ENCODE data around the gene BPIFB1. TPM values are rescaled to one million over a fixed set of nuclear protein-coding genes. Genes with fewer than 3 reads are reported as not detected.

Gene BPIFB1
- total and polyA plus RNA-seq, 10 of the 15 experiments (the other 5 are each of a cell fraction or from before 2014, with no cell fraction given), result 0.13 TPM; not detected in 9

- TF ChIP-seq TCF12 (IDR thresholded peaks at IDR 0.05; ENCODE audit: low read depth, low read length) (no peak), EP300 (IDR thresholded peaks at IDR 0.05; ENCODE audit: borderline replicate concordance in 1 of 2, control insufficient read depth in 1 of 2, low read depth in 2 of 2, low read length in 2 of 2) (no peak), STAT3 (IDR thresholded peaks at IDR 0.05; ENCODE audit: low read depth, low read length) (no peak), PBX3 (IDR thresholded peaks at IDR 0.05; ENCODE audit: insufficient replicate concordance, low read depth, low read length) (no peak), NFIC (IDR thresholded peaks at IDR 0.05; ENCODE audit: low read depth, low read length) (no peak), TARDBP (IDR thresholded peaks at IDR 0.05; ENCODE audit: borderline replicate concordance) (no peak), KAT2A (conservative IDR thresholded peaks at IDR 0.05; ENCODE audit: control insufficient read depth, low read depth, low read length) (no peak), LARP7 (IDR thresholded peaks at IDR 0.05) (no peak), SREBF1 (IDR thresholded peaks at IDR 0.05; ENCODE audit: low read length) (no peak), TBL1XR1 (IDR thresholded peaks at IDR 0.05; ENCODE audit: low read depth, low read length) (no peak)
These were observed 33.9 kb downstream of the BPIFB1 start (continued) for GRCh38 chr20:33316958-33317357.

- no peak for DNase-seq (ENCODE audit: low read depth, low spot score)
- no peaks in the 10 kb centered on the region for H3K9me3 ChIP-seq (replicated peaks; ENCODE audit: control insufficient read depth, insufficient read depth, low read length)
- H3K4me3 ChIP-seq, result no peak overlapping the region
- H3K36me3 ChIP-seq (ENCODE audit: control insufficient read depth in 2 of 2, insufficient read depth in 2 of 2, low read length in 1 of 2), result no peaks in the 10 kb centered on the region
- BruUV-seq (replicated peaks), result no TSS peak
- H3K27me3 ChIP-seq (replicated peaks in 1 of 2; ENCODE audit: control insufficient read depth in 2 of 2, insufficient read depth in 2 of 2, low read length in 1 of 2), result peaks cover 6 to 8% of the 10 kb centered on the region in 2 experiments; a peak in 3 of 4 replicates
- 44% methylated on average over 14 of the region's 14 CpGs for WGBS (ENCODE audit: insufficient coverage, insufficient replicate concordance, low lambda C conversion rate, missing lambda C conversion rate)
- SMC1A ChIA-PET (ENCODE audit: uncharacterized antibody, unreplicated experiment), result no interaction called here
- CTCF ChIA-PET, result interaction anchor here (1.9 kb wide), 1 partner anchor 17 kb away, joined by 5 read pairs; no protein-coding TSS in a partner anchor
- no peaks in the 10 kb centered on the region for H3K79me2 ChIP-seq (ENCODE audit: control insufficient read depth, insufficient read depth, low read length)
- H3K9ac ChIP-seq (ENCODE audit: control insufficient read depth, insufficient read depth, low read length), result no peak overlapping the region
- no peak overlapping the region for H3K4me2 ChIP-seq (ENCODE audit: control insufficient read depth, insufficient read depth)
- no peaks in the 10 kb centered on the region for H4K20me1 ChIP-seq (ENCODE audit: control insufficient read depth, insufficient read depth)
- H3K27ac ChIP-seq (ENCODE audit: control insufficient read depth, insufficient read depth), result no peak overlapping the region
- POLR2A ChIA-PET, result no interaction called here
- H3K4me1 ChIP-seq (ENCODE audit: control insufficient read depth, insufficient read depth, low read length), result no peaks in the 10 kb centered on the region
- intact Hi-C loops (cut with micrococcal nuclease; ENCODE audit: unreplicated experiment) (no loop called here), in situ Hi-C loops (cut with MboI) (no loop called here)
- no peak for FAIRE-seq
- ATAC-seq, result no peak
- no peak overlapping the region for H2AFZ ChIP-seq (ENCODE audit: control insufficient read depth, low read depth, low read length)
- RAD21 ChIA-PET (ENCODE audit: unreplicated experiment), result no interaction called here
- TF ChIP-seq CBX5 (IDR thresholded peaks at IDR 0.05; ENCODE audit: low read depth) (no peak), IRF4 (IDR thresholded peaks at IDR 0.05; ENCODE audit: low read depth, low read length) (no peak), BRCA1 (IDR thresholded peaks at IDR 0.05; ENCODE audit: low read depth, low read length) (no peak), CTCF (IDR thresholded peaks at IDR 0.05 in 2 of 3, conservative IDR thresholded peaks at IDR 0.05 in 1 of 3; ENCODE audit: control insufficient read depth in 2 of 3, extremely low read depth in 1 of 3, insufficient read depth in 1 of 3, low read depth in 3 of 3, low read length in 3 of 3) (no peak), BCL11A (IDR thresholded peaks at IDR 0.05; ENCODE audit: low read depth, low read length) (no peak), MXI1 (IDR thresholded peaks at IDR 0.05; ENCODE audit: low read depth, low read length) (no peak), CBFB (IDR thresholded peaks at IDR 0.05; ENCODE audit: low read depth) (no peak), NFIC (IDR thresholded peaks at IDR 0.05; ENCODE audit: low read depth, low read length) (no peak), PML (IDR thresholded peaks at IDR 0.05; ENCODE audit: low read length) (no peak), BACH1 (IDR thresholded peaks at IDR 0.05; ENCODE audit: borderline replicate concordance) (no peak), ELK1 (IDR thresholded peaks at IDR 0.05; ENCODE audit: low read depth, low read length) (no peak)
These were observed 34.5 kb downstream of the BPIFB1 start for GRCh38 chr20:33317424-33318095.
